ENCODE measurements around the gene LENG9.
"Not testable (repeated sequence)": the region's sequence is repeated elsewhere in the genome, so short reads cannot be mapped to it uniquely, and the experiment has no call there.

LENG9 gene
- 9.7 to 10.6 reads per million in 2 donors for total RNA-seq

DNA sequence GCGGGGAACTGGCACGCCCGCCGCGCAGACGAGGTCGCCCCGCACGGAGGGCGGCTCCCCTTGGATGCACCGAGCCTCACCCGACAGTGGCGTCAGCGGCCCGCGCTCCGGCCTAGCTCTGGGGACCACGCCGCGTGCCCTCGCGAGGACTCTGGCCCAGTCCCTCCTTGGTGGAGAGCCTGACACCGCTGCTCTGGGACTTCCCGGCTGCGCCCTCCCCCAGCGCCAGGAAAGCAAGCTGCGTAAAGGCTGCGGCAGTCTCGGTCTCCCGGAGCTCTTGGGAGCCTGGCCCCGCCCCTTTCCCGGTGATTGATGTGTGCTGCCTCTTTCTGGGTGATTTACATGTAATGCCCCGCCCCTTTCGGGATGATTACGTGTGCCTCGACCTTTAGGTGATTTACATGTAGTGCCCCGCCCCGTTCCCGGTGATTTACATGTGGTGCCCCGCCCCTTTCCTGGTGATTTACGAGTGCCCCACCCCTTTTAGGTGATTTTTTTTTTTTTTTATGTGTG lies at the start of gene LENG9:
LENG9 (minus strand) TSS at position 248 of the 513 bp plus-strand sequence. CDS start 252 bp downstream, outside the sequence.
- DNase-seq, result peak; percentile 84 to 99 (median 93)

DNA sequence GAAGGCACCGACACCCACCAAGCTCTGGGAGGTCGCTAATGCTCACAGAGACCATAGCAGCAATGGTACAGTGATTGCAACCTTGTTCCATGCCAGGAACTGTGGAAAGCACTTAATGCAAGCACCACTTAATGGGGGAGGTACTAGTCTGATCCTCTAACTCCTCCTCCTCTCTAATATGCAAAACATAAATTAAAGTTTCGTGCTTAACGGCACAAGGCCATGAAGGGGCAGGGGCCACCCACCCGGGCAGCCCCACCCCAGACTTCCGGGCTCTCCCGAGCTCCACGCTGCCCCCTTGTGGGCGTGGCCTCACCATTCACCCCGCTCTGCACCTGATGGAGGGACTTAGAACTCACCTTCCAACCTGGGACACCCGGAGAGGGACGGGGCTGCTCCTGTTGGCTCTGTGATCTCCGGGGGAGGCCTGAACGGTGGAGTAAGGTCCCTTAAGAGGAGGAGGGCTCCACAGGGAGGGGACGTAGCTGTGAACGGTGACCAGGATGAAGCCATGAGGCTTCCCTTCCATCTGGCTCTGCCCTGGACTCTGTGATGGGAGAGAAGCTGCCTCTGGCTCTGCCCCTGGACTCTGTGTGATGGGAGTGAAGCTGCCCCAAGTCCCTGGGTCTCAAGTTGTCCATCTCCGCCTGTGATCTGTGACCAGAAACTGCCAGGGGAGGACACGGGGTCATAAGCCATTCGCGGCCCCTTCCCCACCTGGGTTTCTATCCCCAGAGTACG lies 45.8 kb upstream of the LENG9 start:
- not testable (repeated sequence) for DNase-seq

DNA sequence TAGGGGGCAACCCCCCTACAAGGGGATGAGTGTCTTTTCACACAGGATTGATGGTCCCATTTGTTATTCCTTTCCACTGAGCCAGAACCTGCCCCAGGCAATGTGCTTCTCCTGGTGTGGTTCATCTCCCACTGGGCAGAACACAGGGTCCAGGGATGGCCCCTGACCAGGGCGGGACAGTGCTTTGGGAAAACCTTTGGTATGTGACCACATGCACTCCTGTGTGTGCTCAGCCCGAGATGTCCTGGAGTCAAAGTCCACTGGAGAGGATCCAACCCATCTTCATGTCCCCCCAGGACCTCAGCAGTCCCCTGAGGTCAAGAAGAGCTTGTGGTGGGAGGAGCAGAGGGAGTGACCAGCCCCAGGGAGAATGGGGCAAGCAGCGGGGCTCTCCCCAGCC lies 44.9 kb upstream of the LENG9 start:
- not testable (repeated sequence) for DNase-seq

DNA sequence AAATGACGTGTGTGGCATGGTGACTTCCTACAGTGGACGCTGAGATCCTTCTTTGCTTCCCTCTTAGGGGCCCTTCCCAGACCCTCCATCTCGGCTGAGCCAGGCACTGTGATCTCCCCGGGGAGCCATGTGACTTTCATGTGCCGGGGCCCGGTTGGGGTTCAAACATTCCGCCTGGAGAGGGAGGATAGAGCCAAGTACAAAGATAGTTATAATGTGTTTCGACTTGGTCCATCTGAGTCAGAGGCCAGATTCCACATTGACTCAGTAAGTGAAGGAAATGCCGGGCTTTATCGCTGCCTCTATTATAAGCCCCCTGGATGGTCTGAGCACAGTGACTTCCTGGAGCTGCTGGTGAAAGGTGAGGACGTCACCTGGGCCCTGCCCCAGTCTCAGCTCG lies 44.2 kb upstream of the LENG9 start:
- no peak for DNase-seq

DNA sequence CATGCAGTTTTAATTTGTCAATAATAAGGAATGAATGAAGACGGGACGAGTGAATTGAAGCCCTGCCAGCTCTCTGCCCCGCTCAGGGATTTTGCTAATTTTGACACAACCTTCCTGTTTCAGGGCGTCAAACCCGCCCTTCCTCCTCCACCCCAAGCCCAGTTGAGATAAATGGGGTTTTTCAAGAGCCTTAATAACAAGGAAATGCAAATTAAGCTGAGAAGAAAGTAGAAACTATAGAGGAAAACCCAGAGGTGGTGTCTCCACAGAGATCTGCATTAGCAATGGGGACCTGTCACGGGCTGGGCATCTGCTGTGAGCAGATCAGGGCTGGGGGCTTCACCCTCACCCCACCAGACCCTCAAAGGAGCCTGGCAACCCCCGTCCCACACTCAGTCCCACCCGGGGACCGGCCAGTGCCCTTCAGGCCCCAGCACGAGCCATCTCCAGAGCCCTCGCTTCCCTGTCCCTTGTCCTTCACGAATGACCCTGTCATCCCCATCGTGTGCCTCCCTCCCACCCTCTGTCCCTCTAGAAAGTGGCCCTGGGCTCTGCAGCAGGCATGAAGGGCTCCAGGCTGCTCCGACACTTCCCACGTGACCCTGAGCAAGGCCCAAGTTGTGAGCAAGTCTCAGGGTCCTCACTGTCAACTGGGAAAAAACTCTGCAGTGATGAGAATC lies 43.6 kb upstream of the LENG9 start:
- not testable (repeated sequence) for DNase-seq

DNA sequence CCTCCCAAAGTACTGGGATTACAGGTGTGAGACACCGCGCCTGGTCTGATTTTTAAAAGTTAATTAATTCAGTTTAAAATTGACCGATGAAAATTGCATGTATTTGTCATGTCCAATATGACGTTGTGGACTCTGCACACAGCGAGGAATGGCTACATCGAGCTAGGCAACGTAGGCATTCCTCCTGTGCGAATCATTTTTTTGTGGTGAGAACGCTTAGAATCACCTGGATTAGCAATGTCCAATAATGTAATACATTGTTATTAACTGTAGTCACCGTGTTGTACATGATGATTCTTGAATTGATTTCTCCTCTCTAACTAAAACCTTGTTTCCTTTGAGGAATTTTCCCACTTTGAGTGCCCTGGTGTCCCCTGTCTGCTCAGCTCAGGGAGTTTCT lies 42.5 kb upstream of the LENG9 start:
- DNase-seq, result no peak

DNA sequence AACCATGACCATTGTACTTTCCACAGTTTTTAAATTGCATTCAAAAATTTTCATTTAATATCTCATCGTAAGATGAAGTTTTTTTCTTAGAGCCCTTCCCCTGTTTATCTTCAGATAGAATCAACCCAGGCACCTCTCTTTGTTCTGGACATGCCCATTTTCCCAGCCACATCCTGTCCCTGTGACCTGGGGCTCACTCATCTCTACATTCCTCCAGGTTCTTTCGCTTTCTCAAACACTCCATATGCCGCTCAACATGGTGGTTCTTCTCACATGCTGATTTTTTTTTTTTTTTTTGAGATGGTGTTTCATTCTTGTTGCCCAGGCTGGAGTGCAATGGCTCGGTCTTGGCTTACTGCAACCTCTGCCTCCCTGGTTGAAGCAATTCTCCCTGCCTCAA lies 42.0 kb upstream of the LENG9 start:
- DNase-seq, result not testable (repeated sequence)

DNA sequence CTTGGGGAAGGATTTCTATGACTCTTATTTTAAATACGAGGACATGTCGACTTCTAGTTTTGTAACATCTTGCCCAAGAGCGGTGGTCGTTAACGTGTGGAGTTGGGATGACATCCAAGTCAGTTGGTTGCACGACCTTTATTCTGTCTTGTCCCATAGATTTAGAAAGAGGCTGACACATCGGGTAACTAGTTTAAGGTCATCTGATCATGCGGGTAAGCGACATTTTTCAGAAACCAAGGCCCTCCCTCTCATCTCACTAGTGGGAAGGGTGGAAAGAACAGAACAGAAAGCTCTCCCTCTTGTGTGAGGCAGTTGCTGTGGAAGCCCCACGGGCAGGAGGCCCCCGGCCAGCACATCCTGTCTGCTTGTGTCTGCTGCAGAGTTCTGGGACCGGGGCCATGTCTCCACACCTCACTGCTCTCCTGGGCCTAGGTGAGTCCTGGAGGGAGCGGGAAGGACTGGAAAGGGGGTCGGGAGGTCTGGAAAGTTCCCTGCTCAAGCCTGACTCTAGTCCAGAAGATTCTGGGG lies 39.0 kb upstream of the LENG9 start, which contains the start of gene LAIR2:
LAIR2 (plus strand) TSS at position 314 of the 531 bp plus-strand sequence; CDS start at position 402, 88 bp downstream.
- DNase-seq, result peak in 1 of 5 experiments; percentile 15

DNA sequence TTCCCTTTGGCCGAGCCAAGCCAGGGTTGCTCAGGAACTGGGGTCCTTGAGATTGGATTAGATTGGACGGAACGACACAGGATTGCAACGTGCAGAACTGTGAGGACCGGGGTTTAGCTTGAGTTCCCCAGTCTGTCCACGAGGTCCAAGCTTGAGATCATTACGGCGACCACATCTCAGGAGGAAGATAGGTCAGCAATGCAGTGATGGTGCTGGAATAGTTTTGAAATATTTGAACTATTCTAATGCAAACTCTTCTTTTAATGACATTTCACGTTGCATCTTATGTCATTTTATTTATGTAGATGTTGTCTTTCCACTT lies 34.8 kb upstream of the LENG9 start:
- not testable (repeated sequence) for DNase-seq

DNA sequence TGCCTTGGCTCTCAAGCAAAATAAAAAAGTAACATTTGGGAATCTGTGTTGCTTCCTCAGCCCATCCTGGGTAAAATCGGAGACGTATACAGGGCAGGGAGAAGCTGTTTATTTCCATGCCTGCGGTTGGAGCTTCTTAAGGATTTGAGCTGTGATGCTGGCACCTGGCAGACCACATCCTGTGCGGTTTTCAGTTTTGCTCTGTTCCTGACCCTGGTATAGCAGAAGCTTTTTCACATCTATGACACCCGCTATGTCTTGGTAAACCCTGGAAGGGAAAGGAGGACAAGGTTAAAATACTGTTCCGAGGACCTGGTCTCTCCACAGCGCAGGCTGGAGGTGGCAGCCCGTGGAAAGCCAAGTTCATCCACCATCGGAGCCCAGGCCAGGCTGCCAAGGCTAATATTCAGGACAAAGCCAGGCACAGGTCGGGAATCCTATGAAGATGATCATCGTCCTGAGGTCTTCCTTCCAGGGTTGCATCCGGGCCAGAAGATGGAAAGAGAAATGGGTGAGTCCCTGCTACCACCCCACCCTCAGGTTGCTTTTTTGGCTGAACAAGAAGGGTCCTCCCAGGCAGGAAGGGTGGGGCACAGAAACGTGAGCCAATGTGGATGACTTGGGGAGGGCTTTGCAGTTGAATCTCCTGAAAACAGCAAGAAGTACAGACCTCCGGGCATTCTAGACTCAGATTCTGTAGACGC lies 34.3 kb upstream of the LENG9 start:
- peak in 1 of 5 experiments; percentile 43 for DNase-seq

DNA sequence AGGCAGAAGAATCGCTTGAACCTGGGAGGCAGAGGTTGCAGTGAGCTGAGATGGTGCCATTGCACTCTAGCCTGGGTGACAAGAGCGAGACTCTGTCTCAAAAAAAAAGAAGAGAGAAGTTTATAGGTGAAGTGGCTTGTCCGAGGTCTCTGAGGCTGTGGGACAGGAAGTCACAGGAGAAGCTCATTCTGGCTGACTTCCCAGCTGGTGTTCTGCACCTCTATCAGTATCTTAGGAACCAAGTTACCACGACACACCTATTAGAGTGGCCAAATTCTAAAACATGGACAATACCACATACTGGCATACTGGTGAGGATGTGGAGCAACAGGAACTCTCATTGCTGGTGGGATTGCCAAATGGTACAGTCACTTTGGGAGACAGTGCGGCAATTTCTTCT lies 31.7 kb upstream of the LENG9 start:
- not testable (repeated sequence) for DNase-seq

DNA sequence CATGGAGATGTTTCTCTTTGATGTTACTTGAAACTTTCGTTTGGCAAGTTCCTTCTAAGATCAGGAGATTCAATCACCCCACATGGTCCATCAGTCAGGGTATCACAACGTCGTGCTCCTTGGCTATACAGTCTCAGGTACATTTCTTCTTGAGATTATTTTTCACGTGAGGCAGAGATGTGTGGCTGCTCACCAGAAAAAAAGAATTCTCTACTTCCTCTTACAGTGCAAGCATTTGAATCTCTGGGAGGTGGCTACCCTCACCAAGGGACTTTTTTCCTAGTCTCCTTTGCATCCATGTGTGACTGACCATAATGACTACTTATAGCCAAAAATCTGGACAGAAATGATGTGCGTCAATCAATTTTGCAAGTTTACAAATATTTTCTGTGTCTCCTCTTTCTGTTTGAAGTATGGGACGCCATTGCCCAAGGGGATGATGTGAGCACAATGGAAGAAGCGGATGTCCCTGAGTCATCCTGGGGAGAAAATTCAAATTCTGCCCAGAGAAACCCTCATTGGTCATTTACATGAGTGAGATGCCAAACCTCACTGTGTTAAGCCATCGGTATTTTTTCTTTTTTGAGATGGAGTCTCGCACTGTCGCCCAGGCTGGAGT lies 30.5 kb upstream of the LENG9 start:
- no peak for DNase-seq

DNA sequence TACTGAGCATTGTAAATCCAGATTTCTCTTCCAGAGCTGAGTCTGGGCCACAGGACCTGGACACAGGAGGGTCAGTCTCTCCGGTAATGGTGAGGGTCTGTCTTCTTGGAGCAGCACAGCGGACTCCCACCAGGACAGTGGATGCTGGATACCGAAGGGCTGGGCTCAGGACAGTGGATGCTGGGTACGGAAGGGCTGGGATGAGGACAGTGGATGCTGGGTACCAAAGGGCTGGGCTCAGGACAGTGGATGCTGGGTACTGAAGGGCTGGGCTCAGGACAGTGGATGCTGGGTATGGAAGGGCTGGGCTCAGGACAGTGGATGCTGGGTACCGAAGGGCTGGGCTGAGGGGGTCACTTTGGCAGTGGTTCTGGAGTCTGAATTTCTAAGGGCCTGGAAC lies 29.5 kb upstream of the LENG9 start:
- not testable (repeated sequence) for DNase-seq

DNA sequence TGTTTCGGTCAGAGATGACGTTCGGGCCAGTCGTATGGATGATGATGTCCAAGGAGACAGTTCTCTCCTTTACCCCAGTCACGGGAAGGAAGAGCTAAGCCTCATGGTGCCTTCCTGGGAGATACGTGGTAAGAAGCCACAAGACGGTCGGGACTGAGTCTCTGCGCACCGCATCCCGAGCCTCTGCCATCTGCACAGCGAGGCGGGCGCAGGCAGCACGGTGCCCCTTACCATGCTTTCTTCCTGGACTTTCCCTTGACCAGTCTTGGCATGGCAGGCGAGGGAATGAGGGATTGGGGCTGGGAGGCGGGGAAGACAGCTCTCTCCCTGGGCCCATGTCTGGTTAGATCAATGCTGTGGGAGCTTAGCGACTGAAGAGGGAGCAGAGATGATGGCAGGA lies 29.0 kb upstream of the LENG9 start:
- no peak for DNase-seq

DNA sequence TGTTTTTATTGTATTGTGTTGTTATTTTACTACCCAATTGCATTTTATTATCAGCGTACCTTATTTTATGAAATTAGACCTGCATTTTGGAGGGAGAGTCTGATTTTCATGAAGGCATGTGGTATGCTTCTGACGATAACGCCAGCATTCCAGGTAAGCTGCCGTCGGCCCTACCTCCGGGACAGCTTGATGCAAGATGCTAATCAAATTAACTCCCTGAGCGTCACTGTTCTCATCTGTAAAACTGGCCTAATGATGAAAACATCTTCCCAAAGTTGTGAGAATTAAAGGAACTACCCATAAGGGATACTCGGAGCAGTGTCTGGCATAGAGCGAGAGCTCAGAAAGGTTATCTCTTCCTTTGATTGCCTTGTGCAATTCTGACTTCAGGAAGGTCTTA lies 26.2 kb upstream of the LENG9 start:
- DNase-seq, result no peak

DNA sequence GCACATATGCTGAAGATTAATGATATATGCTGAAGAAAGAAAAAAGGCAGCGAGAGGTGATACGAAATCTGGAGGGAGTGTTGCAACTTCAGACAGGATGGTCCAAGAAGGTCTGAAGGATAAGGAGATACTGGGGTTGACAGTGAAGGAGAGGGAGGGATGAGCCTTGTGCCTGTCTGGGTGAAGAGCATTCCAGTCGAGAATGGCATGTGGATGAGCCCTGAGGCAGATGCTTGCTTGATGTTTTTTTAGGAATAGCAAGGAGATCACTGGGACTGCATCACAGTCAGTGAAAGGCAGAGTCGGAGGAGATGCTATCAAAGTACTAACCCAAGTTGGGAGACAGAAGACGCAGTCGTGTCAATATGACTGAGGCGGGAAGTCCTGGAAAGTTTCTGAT lies 25.8 kb upstream of the LENG9 start:
- DNase-seq, result no peak

DNA sequence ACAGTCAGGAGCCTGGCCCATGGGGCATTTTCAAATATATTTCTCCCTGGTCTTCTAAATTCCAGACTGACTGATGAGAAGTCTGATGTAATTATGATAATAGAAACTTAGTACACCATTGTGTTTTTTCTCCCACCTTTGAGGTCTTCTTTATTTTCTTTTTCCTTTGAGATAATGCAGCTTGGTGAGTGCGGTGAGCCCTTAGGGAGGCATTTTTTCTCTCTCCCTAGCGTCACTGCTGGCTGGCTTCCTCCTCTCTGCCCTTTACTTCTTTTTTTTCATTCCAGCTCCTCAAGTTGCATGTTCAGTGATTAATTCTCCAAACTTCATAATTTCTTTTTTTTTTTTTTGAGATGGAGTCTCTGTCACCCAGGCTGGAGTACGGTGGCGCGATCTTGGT lies 22.3 kb upstream of the LENG9 start:
- DNase-seq, result no peak

DNA sequence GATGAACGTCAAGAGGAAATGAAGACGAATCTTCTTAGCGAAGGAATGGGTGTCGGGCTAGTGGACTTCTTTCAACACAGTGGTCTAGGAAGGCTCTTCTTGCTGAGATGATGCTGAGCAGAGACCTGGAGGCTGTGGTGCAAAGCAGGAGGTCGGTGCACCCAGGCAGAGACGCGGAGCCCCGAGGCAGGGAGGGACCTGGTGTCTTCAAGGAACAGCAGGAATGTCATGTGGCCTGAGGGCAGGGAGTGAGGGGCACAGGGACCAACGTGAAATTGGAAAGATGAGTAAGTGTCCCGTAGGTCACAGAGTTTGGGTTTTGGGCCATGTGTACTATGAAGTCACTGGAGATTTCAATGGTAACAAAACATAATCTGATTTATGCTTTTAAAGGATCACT lies 20.9 kb upstream of the LENG9 start:
- DNase-seq, result no peak

DNA sequence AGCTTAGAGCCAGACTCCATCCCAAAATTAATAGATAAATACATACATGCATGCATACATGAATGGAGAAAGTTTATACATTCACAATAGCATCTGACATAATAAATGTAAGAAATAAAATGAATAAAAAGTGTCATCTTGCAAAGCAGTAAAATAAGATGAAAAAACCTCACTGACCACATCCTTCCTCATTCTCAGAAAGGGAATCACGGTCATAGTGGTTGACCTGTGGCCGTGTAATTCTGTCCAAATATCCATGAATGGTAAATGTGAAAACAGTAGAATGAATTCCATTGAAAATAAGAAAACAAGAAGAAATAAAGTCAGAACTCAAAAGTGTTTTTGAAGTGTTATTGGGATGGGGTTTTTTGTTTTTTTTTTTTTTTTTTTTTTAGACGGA lies 19.3 kb upstream of the LENG9 start:
- DNase-seq, result peak in 1 of 5 experiments; percentile 24

DNA sequence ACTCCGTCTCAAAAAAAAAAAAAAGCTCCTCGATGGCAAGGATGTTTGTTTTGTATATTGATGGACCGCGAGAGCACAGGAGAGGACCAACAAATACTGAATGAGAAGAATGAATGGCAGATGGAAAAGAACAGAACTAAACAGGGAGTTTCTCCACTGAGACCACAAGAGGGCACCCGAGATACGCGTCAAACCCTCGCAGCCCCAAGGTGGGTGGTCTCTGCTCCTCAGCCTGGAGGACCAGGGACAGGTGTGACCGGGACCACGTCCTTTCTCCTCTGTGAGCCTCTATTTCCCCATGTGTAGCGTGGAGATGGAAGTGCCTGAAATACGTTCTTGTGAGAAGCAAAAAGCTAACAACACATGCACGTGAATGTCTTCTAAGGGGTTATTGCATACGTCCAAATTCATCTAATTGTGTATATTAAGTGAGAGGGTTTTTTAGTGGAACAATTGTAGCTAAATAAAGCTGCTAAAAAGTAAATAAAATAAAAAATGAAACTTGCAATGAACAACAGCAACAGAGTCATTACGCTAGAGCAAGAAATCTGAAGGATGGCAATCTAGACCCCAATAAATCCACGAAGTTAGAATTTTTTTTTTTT lies 17.9 kb upstream of the LENG9 start:
- peak in 1 of 5 experiments; percentile 42 for DNase-seq

DNA sequence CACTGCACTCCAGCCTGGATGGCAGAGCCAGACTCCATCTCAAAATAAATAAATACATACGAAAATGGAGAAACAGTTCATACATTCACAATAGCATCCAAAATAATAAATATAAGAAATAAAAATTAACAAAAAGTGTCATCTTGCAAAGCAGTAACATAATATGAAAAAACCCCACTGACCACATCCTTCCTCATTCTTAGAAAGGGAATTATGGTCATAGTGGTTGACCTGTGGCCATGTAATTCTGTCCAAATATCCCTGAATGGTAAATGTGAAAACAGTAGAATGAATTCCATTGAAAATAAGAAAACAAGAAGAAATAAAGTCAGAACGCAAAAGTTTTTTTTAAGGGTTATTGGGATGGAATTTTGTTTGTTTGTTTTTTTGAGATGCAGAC lies 16.5 kb upstream of the LENG9 start:
- no peak for DNase-seq

DNA sequence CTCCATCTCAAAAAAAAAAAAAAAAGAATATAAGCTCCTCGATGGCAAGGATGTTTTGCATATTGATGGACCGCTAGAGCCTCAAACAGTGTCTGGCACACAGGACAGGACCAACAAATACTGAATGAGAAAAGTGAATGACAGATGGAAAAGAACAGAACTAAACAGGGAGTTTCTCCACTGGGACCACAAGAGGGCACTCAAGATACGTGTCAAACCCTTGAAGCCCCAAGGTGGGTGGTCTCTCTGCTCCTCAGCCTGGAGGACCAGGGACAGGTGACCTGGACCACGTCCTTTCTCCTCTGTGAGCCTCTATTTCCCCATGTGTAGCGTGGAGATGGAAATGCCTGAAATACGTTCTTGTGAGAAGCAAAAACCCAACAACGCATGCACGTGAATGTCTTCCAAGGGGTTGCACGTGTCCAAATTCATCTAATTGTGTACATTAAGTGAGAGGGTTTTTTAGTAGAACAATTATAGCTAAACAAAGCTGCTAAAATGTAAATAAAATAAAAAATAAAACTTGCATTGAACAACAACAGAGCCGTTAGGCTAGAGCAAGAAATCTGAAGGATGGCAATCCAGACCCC lies 15.2 kb upstream of the LENG9 start:
- DNase-seq, result peak in 1 of 5 experiments; percentile 38

All from T-helper 2 cell (primary cell).